Ishikawa (cell line): ENCODE measurements around the gene ZCCHC17.

ENCODE experiments used
- CEBPB ChIP-seq: IDR thresholded peaks from 2 replicates; pipeline ENCODE4 v1.6.1; 2012
- CREB1 ChIP-seq: IDR thresholded peaks from 2 replicates; pipeline ENCODE4 v1.6.1; 2012; ENCODE audit warnings: low read depth
- EGR1 ChIP-seq: IDR thresholded peaks from 2 replicates; pipeline ENCODE4 v1.6.1; 2012
- EP300 ChIP-seq: IDR thresholded peaks from 2 replicates; pipeline ENCODE4 v1.6.1; 2012; ENCODE audit warnings: borderline replicate concordance
- FOXM1 ChIP-seq: IDR thresholded peaks from 2 replicates; pipeline ENCODE4 v1.6.1; 2012; ENCODE audit warnings: low read depth, borderline replicate concordance
- MAX ChIP-seq: IDR thresholded peaks from 2 replicates; pipeline ENCODE4 v1.6.1; 2012
- NFIC ChIP-seq: IDR thresholded peaks from 2 replicates; pipeline ENCODE4 v1.6.1; 2012
- RAD21 ChIP-seq: IDR thresholded peaks from 2 replicates; pipeline ENCODE4 v1.6.1; 2012; ENCODE audit warnings: low read depth
- REST ChIP-seq: IDR thresholded peaks from 2 replicates; pipeline ENCODE4 v1.6.1; 2012; ENCODE audit warnings: low read depth, mild to moderate bottlenecking
- TAF1 ChIP-seq: IDR thresholded peaks from 2 replicates; pipeline ENCODE4 v1.6.1; 2012; ENCODE audit warnings: low read depth, mild to moderate bottlenecking
- TCF12 ChIP-seq: IDR thresholded peaks from 2 replicates; pipeline ENCODE4 v1.6.1; 2012; ENCODE audit warnings: low read depth
- TEAD4 ChIP-seq: IDR thresholded peaks from 2 replicates; pipeline ENCODE4 v1.6.1; 2012
- USF1 ChIP-seq: IDR thresholded peaks from 2 replicates; pipeline ENCODE4 v1.6.1; 2012
- YY1 ChIP-seq: IDR thresholded peaks from 2 replicates; pipeline ENCODE4 v1.6.1; 2012; ENCODE audit warnings: low read depth
- ZBTB7A ChIP-seq: IDR thresholded peaks from 2 replicates; pipeline ENCODE4 v1.6.1; 2012; ENCODE audit warnings: low read depth

ZCCHC17 gene

GRCh38 chr1:31296486-31297276 is at the start of gene ZCCHC17, which contains the start of gene SNRNP40:
TSS of gene ZCCHC17 (plus strand) at chr1:31297032. CDS start at chr1:31310099, 13,067 bp downstream.
TSS of gene SNRNP40 (minus strand) at chr1:31296788. CDS start at chr1:31296751, 37 bp downstream.
- TF ChIP-seq FOXM1 (no peak), NFIC (no peak), USF1 (no peak), TCF12 (peak; percentile 22; the same call in 1 of the 2 replicates), RAD21 (no peak), CREB1 (peak; percentile 59), MAX (peak; percentile 73), REST (no peak), CEBPB (no peak), EGR1 (no peak), TAF1 (peak; percentile 90), ZBTB7A (peak; percentile 51), TEAD4 (no peak), YY1 (peak; percentile 92), EP300 (no peak)

GRCh38 chr1:31248276-31248675 is 48.6 kb upstream of the ZCCHC17 start:
- TF ChIP-seq REST (no peak), YY1 (no peak), EGR1 (no peak), FOXM1 (no peak), TEAD4 (no peak), CEBPB (no peak), USF1 (no peak), ZBTB7A (no peak), TAF1 (no peak), RAD21 (no peak)

- TF ChIP-seq TAF1 (no peak), MAX (no peak), TEAD4 (no peak), USF1 (no peak)
Observed at GRCh38 chr1:31249854-31250253, 47.0 kb upstream of the ZCCHC17 start.

GRCh38 chr1:31257213-31257612 is 39.6 kb upstream of the ZCCHC17 start:
- TF ChIP-seq CEBPB (no peak), EGR1 (no peak), FOXM1 (no peak), TCF12 (no peak), USF1 (no peak), CREB1 (no peak), REST (no peak), ZBTB7A (no peak), TEAD4 (no peak), NFIC (no peak), RAD21 (no peak), MAX (no peak), TAF1 (no peak), YY1 (no peak), EP300 (no peak)
